ENCODE measurements around the gene OGG1.

OGG1 gene

DNA sequence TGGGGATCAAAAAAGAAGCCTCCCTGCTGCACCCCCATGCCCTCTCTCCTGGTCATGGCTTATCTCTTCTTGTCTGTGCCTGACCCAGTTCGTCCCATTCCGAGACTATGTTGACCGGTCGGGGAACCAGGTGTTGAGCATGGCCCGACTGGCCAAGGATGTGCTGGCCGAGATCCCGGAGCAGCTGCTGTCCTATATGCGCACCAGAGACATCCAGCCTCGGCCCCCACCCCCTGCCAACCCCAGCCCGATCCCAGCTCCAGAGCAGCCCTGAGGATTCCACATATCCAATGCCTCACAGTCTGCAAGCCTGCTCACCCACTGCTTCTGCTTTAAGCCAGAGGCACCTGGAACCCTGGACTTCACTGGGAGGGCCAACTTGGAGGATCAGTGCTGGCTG, 20.3 kb upstream of the OGG1 start:
- DNase-seq = no peak

DNA sequence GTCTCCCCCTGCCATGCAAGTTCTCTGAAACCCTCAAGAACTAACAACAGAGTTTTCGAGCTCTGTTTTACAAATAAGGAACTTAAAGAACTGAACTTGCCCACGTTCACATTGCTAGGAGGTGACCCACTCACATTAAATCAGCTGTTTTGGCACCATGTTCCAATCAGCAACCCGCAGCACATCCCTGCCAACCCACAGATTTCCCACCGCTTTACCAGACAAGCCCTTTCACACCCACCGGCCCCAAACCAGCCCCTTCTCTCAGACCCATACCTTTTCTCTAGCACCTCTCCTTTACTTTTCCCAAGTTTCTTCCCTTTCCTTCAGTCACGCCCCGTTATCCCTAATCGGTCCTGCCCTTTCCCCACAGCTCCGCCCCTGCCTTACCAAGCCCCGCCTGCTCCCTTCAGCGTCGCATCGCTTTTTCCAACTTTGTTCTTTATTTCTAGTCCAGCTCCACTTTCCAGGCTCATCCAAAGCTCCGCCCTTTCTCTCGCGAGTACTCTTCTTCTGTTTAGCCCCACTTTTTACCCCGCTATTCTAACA, 19.0 kb upstream of the OGG1 start:
- DNase-seq = no peak

DNA sequence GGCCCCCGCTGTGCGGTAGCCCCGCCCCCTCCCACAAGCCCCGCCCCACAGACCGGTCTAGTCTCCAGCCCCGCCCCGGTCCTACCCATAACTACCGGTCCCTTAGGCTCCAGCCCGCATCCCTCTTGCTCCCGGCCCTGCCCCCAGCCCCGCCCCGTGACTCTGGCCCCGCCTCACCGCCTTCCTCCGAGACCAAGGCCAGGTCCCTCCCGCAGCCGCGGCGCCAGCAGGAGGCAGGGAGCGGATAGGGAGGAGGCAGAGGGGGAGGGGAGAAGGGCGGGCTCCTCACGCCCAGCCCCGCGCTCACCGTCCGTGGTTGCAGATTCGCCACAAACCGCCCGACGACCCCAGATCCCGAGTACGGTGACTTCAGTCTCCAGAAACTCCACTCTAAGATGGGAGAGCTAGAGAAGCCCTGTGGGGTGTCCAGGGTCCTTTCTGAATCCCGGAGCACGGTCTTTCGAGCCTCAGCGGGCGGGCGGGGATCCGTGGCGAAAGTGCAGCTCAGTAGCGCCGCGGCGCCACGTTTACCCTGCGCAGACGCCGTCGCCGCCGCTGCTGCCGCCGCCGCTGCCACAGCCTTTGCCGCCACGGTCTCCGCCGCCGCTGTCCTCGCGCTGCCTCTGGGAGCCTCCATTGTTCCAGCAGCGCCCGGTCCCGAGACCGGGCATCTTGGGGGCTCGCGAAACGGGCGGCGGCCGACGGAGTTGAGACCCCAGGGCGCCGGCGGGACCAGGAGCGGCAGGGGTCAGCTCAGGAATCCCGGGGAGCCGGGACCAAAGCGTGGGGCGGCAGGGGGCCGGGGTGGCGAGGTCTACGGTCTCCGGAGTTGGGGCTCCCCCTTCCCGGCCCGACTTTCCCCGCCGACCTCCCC, 18.3 kb upstream of the OGG1 start, which contains the start of gene BRPF1:
Gene BRPF1, plus strand, starts transcription at position 530 of the 874 bp plus-strand sequence. CDS start 2,406 bp downstream, outside the sequence.
- DNase-seq = peak; percentile 87

DNA sequence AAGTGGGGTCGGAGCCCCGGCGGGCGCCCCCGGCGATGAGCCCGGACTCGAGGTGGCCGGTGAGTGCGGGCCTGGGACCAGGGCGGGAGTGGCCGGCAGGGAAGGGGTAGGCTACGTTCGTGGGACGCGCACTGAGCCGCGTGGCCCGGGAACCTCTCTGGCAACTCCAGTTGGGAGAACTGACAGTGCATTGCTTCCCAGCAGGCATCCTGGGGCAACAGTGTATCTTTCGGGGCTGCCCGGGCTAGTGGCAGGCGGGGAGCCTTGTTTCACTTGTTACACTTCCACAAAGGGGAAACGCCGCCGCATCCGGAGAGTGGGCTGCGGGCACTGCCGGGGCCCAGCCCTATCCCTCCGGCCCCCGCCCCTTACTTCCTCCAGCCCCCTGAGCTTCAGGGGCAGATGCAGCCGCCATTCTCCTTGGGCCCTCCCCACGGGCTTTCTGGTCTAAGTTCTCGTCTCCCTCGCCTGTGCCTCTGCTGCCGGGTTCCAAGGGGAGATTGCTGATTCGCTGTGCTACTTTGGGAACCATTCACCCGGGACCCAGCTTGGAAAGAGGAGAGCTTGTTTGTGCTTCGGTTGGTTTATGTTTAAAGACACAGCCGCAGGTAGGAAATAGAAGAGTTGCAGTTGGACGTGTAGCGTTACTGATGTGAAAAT, 17.5 kb upstream of the OGG1 start:
- DNase-seq = no peak

DNA sequence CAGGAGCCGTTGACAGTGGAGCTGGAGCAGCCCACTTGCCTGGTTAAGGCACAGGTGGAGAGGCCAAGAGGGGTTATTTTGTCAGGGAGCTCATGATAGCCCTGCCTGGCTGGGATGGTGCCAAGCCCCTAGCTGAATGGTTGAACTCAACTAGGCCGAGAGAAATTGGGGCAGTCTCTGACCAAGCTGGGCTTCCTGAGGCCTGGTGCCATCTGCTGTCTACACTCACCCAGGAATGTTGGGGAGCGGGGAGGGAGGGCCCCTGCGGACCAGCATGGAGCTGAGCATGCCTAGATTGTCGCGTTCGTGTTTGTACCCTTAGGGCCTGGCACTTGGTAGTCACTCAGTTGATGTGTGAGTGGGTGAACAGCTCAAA, 17.0 kb upstream of the OGG1 start:
- DNase-seq = no peak

DNA sequence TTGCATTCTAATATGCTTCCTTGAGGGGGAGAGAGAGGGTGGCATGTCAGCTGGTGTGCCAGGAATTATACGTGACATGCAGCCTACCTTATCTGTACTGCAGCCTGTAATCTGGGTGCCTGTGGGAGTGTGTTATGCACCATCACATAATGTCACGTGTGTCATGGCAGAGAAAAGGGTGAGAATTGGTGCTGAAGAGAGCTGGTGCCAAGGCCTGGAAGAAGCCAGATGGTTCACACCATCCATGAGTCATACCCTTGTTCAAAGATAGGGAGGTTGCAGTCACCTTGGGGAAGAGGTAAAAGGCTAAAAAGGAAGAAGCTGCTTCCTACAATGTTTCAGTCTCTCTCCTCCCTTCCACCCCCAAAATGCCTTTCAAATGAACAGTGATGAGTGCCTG, 12.9 kb upstream of the OGG1 start:
- DNase-seq = no peak

DNA sequence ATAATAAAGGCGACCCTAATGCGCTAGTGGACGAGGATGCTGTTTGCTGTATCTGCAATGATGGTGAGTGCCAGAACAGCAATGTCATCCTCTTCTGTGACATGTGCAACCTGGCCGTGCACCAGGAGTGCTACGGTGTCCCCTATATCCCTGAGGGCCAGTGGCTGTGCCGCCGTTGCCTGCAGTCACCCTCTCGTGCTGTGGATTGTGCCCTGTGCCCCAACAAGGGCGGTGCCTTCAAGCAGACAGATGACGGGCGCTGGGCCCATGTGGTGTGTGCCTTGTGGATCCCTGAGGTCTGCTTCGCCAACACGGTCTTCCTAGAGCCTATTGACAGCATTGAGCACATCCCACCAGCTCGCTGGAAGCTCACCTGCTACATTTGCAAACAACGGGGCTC, 10.6 kb upstream of the OGG1 start:
- no peak for DNase-seq

DNA sequence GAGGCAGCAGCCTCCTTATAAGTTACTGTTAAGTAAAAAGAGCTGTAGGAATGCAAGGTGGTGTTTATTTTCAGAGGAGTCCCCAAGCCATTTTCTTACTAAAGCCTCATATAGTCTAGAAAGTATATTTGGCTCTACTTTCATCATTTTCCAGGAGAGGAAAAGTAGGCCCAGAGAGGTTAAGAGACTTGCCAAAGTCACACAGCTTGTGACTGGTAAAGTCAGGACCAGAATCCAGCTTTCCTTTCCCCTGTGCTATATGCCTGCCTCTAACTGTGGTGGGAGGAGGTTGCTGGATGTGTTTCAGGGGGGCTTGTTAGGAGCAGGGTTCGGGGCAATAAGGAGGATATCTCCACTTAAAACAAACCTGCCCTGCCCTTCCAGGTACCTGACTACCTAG, 7.2 kb upstream of the OGG1 start:
- no peak for DNase-seq

DNA sequence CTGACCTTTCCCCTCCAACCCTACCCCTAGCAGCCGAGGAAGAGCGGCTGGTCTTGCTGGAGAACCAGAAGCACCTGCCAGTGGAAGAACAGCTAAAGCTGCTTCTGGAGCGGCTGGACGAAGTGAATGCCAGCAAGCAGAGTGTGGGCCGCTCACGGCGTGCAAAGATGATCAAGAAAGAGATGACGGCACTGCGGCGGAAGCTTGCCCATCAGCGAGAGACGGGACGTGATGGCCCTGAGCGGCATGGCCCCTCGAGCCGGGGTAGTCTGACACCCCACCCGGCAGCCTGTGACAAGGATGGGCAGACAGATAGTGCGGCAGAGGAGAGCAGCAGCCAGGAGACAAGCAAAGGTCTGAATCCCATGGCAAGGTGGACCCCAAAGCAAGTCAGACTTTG, 6.2 kb upstream of the OGG1 start:
- DNase-seq = no peak

DNA sequence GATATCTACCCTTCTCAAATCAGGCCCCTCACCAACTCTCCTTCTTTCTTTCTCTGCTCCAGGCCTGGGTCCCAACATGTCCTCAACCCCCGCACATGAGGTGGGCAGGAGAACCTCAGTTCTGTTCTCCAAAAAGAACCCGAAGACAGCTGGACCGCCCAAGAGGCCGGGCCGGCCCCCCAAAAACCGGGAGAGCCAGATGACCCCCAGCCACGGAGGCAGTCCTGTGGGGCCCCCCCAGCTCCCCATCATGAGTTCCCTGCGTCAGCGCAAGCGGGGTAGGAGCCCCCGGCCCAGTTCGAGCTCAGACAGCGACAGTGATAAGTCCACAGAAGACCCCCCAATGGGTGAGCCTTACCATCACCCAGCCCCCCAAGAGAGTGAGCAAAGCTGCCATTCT, 5.6 kb upstream of the OGG1 start:
- no peak for DNase-seq

DNA sequence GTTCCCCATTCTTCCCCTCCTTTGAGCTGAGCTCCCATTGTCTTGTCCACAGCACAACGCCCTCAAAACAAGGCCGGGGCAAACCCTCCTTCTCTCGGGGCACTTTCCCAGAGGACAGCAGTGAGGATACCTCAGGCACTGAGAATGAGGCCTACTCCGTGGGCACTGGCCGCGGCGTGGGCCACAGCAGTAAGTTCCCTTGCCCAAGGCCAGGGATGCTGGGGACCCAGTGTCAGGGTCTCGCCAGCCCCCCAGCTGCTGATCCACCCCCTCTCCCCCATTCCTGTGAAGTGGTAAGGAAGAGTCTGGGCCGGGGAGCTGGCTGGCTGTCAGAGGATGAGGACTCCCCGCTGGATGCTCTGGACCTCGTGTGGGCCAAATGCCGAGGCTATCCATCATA, 4.2 kb upstream of the OGG1 start:
- DNase-seq = no peak

DNA sequence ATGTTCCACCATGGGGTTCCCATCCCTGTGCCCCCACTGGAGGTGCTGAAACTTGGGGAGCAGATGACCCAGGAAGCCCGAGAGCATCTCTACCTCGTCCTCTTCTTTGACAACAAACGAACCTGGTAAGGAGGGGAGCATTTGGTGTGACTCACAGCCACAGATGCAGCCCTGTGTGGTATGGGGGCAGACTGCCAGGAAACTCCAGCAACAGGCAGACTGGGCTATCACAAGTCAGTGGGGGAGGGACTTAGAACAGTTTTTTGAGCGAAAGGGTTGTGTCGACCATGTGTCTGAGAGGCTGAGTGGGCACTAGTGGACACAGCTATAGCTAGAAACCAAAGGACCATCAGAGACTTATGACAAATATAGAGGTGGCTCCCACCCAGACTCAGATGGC, 3.4 kb upstream of the OGG1 start:
- no peak for DNase-seq

DNA sequence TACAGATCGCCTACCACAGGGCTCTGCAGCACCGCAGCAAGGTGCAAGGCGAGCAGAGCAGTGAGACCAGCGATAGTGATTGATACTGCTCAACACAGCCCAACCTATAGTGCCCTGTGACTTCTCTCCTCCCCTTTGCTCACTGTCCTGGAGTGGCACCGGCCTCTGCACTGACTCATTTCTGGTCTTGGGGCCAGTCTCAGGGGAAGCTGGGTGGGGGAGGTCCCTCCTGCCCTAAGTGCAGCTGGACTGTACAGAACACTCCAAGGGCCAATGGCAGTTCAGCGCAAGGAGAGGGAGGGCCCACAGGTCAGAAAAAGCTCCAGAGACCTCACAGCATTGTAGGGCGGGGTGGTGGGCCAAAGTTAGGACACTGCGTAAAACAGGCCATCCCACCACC, 2.5 kb upstream of the OGG1 start:
- no peak for DNase-seq

DNA sequence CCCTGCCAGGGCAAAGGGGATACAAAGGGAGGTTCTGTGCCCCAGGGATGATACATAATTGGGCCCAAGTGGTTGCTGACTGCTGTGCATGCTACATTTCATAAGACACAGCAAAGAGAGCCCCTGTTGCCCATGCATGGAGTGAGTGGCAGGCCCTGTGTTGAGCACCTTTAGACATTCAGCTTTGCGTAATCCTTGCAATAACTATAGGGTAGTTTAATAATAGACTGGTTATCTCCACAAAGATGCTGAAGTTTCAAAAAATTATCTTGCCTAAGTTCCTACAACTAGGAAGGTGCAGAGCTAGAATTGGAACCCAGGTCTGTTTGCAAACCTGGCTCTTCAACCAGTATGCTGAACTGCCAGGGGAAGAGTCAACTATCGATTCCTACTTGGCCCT, 1.7 kb upstream of the OGG1 start:
- no peak for DNase-seq

DNA sequence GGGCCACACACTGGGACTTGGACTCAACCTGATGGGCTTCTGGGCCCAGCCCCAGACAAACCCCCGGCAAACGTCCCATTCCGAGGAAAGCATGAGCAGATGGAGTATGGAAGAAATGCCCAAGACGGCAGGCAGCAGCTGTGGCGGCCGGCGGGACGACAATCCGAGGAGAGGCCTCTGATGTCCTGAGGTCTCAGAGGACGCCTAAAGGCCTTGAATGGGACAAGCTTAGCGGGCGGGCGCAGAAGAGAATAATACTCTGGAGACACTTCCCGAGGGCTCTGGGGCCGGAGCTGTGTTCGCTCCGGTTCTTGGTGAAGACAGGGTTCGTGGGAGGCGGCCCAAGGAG, 482 bp upstream of the OGG1 start:
- DNase-seq = no peak

DNA sequence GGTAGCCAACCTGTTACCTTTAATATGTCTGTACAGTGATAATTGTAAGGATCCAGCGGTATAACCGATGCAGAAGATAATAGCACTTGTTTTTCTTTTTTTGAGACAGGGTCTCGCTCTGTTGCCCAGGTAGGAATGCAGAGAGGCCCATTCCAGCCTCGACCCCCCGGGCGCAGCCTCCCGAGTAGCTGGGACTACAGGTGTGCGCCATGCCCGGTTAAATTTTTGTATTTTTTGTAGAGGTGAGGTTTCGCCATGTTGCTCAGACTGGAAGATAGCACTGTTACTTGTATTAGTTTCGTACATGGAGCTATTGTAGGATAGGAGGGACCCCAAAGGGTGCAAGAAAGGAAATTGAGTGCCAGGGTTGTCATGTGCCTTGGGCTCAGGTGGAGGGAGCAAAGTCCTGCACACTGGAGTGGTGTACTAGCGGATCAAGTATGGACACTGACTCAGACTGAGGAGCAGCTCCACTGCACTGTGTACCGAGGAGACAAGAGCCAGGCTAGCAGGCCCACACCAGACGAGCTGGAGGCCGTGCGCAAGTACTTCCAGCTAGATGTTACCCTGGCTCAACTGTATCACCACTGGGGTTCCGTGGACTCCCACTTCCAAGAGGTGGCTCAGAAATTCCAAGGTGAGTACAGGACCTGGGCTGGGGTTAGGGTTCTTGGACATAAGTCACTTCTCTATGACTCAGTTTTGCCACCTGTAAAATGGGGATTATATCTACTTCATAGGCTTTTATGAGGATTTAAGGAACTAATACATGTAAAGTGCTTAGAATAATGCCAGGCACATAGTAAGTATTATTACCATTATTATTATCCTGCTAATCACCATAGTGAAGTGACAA, 1.0 kb downstream of the OGG1 start:
- no peak for DNase-seq

DNA sequence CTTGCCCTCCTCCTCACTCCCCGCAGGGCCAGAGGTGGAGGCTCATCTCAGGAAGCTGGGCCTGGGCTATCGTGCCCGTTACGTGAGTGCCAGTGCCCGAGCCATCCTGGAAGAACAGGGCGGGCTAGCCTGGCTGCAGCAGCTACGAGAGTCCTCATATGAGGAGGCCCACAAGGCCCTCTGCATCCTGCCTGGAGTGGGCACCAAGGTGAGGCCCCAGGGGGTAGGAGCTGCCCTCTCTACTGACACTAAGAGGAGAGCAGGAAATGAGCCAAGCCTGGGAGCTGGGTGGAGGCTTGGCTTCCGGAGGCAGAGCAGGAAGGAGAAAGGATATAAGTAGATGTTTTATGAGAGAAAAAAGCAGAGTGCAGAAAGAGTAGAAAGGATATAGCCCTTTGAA, 4.9 kb downstream of the OGG1 start:
- no peak for DNase-seq

DNA sequence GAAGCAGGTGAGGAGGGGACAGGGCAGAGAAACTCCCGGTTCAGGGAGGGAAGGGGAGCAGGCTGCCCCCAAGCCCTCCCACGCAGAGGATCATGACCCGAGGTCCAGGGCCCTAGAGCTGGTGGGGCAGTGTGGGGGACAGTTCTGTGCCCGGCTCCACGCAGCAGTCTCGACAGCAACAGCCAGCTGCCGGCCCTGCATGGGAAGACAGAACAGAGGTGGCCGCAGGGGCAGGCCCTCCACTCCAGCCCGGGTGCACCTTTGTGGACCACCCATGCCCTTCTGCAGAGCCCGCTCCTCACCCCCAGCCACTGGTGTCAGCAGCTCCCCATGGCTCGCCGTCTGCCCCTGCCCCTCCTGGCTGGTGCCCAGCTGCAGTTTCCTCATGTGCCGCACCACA, 7.7 kb downstream of the OGG1 start:
- no peak for DNase-seq

DNA sequence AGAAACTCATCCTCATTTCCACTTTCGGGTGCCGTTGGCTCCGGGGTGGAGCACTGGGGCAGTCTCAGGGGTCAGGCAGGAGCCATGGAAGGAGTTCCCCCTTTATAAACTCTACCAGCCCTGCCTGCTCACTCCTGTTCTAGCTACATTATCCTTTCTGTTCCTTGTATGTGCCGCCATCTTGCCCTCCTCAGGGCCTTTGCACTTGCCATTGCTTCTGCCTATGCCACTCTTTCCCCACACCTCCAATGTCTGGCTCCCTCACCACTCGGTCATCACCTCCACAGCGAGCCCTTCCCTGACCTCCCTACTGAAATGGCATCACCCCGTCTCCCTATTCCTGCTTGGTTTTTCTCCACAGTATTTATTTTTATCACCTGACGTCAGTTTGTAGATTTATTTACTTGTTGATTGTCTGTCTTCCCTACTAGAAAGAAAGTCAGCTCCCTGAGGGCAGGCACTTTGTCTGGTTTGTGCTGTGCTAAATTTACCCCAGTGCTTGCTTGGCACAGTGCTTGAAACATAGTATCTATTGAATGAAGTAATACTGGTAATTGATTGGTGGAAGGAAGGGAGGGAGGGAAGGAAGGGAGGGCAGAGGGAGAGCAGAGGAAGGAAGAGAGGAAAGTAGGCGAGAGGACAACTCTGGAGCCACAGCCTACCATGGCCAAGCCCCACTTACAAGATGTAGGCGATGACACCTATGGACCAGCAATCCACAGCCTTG, 11.2 kb downstream of the OGG1 start:
- DNase-seq = no peak

DNA sequence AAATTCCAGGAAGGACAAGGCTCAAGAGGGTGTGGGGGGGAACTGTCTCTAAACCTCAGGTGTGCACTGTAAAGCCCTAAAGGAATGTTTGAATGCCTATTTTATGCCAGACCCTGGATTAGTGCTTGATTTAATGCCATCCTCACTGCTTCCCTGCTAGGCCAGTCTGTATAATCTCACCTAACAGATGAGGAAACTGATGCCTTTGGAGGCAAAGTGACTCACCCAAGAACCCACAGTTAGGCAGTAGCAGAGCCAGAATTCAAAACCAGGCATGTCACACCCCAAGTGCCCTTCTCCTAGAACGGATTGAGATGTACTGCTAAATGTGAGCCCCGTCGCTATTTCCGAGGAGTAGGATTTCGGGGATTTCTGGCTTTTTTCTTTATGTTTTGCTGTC, 12.2 kb downstream of the OGG1 start:
- no peak for DNase-seq

DNA sequence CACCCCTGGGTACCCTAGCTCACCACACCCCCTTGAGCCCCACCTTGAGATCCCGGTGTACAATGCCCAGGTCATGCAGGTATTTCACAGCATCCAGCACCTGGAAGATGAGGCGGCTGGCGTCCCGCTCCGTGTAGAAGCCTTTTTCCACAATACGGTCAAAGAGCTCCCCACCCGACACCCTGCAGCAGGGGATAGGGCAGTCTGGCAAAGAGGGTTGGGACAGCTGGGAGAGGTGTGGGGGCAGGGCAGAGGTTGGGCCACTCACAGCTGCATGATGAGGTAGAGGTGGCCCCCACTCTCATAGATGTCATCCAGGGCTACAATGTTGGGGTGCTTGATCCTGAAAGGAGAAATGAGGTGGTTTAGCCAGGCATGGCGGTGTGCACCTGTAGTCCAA, 13.1 kb downstream of the OGG1 start:
- DNase-seq = no peak

DNA sequence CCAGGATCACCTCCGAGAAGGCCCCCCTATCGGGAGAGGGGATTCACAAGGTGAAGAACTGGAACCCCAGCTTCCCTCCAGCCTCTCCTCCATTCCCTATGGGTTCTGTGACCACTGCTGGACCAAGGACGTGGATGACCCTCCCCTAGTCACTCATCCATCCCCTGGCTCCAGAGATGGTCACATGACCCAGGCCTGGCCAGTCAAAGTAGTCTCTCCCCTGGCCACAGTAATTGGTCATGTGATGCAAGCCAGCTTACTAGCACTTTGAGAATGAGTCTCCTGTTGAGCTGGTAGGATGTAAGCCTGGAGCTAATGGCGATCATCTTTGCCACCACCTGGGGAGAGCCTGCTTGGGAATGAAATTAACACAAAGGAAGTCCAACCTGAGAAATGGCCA, 16.1 kb downstream of the OGG1 start:
- no peak for DNase-seq

DNA sequence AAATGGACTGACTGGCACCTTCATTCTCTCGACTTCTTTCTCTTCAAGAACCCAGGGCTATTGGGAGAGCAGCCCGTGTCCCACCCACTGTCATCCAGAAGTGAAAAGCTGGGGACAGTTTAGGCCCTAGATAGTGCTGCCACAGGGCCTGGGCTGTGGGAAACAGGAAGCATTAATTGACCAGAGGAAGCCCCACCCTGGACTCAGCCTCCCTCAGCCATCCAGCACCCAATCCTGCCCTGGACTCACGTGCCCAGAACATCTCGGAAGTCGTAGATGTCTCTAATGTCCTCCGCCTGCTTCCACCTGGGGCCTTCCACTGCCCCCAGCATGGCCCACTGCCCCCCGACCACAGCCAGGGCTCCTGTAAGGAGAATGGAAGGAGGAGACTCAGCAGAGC, 17.7 kb downstream of the OGG1 start:
- DNase-seq = no peak

Data from DMS79 (cell line).